IPS-NIHi7 (cell line): Measurements from ENCODE around the gene TRAFD1.
A peak's percentile ranks its signal among the peaks of the same experiment; 100 is the strongest.
"Not testable (repeated sequence)": the region's sequence is repeated elsewhere in the genome, so short reads cannot be mapped to it uniquely, and the experiment has no call there.

Source experiments
- DNase-seq: peaks from one replicate; pipeline ENCODE4 v3.0.0; 2012; ENCODE audit warnings: mixed read lengths; ENCODE audit errors: extremely low spot score

The TRAFD1 gene

GRCh38 chr12:112125250-112125999, at the start of gene TRAFD1:
Gene TRAFD1, plus strand, starts transcription at chr12:112125560. Its CDS starts 4,963 bp downstream, at chr12:112130523.
- peak; percentile 100 for DNase-seq

- DNase-seq, result no peak
Measured at GRCh38 chr12:112087055-112087850, 38.1 kb upstream of the TRAFD1 start.

GRCh38 chr12:112087851-112088250, 37.5 kb upstream of the TRAFD1 start:
- DNase-seq, result no peak

DNA sequence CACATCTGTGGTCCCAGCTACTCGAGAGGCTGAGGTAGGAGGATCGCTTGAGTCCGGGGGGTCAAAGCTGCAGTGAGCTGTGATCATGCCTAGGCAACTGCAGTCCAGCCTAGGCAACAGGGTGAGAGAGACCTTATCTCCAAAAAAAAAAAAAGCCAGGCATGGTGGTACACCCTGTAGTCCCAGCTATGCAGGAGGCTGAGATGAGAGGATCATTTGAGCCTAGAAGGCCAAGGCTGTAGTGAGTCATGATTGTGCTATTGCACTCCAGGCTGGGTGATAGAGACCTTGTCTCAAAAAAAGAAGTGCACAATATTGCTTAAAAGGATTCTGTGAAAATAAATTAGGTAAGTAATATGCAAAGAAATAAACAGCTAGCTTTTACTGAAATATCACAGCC, 33.8 kb upstream of the TRAFD1 start:
- DNase-seq, result no peak

DNA sequence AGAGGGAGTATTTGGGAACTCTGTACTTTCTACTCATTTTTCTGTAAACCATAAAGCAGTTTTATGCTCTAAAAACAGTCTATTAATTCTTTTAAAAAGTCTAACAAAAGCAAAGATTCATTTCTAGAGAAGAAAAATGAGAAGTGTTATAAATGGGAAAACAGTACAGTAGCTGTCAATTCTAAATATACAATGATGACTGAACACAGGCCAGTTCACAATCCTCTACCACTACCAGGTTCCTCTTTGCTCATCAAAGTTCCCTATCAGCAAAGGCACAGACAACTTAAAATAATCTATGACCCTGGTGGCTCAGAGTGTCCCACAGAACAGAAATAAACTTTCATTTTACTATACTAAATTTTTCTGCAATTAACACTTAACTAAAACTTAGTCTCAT, 29.3 kb upstream of the TRAFD1 start:
- no peak for DNase-seq

- no peak for DNase-seq
Measured at GRCh38 chr12:112096667-112097066, 28.7 kb upstream of the TRAFD1 start.

DNA sequence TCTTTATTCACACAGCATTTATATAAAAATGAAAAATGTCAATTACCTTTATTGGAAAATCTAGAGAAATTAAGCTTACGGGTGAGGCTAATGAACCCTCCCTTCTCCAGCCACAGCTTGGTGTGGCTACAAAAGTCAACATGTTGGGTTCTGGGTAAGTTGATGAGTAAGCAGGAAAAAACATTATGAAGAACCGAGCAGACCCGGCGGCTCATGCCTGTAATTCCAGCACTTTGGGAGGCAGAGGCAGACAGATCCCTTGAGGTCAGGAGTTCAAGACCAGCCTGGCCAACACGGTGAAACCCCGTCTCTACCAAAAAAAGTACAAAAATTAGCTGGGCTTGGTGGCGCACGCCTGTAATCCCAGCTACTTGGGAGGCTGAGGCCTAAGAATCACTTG, 27.7 kb upstream of the TRAFD1 start:
- DNase-seq, result no peak

DNA sequence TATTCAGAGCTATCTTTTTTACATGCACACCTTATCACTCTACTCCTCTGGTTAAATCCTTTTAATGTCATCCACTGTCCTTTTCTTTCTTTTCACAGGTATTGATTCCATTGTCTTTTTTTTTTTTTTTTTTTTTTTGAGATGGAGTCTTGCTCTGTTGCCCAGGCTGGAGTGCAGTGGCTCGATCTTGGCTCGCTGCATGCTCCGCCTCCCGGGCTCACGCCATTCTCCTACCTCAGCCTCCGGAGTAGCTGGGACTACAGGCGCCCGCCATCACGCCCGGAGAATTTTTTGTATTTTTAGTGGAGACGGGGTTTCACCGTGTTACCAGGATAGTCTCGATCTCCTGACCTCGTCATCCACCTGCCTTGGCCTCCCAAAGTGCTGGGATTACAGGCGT, 24.9 kb upstream of the TRAFD1 start:
- DNase-seq, result not testable (repeated sequence)

- DNase-seq, result no peak
Measured at GRCh38 chr12:112102127-112102526, 23.2 kb upstream of the TRAFD1 start.

DNA sequence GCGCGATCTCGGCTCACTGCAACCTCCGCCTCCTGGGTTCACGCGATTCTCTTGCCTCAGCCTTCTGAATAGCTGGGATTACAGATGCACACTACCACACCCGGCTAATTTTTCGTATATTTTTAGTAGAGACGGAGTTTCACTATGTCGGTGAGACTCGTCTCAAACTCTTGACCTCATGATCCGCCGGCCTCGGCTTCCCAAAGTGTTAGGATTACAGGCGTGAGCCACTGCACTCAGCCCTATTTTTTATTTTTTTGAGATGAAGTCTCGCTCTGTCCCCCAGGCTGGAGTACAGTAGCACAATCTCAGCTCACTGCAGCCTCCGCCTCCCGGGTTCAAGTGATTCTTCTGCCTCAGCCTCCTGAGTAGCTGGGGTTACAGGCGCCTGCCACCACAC, 22.6 kb upstream of the TRAFD1 start:
- not testable (repeated sequence) for DNase-seq

DNA sequence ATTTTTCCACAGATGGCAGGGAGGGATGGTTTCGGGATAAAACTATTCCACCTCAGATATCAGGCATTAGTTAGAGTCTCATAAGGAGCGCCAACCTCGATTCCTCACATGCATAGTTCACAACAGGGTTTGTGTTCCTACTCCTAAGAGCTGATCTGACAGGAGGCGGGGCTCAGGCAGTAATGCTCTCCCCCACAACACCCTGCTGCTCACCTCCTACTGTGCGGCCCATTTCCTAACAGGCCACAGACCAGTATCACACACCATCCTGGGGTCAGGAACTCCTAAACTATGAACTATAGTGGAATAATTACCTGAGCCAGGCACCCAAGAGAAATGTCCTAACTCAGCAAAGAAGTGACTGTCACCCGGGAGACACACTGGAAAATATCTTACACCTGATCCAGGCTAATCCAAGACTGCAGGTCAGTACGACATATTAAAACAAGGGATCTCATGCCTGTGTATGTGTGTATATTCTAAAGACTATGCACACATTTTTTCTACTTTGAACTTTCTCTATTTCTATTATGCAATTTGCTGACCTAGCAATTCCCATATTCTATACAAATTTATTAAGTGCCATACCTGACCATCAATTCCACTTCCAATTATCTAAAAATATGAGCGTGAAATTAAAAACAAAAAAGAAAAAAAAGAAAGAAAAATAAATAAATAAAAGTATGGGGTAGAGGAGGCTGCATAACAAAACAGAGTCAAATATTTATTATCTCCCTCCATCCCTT, 21.4 kb upstream of the TRAFD1 start:
- DNase-seq, result no peak

DNA sequence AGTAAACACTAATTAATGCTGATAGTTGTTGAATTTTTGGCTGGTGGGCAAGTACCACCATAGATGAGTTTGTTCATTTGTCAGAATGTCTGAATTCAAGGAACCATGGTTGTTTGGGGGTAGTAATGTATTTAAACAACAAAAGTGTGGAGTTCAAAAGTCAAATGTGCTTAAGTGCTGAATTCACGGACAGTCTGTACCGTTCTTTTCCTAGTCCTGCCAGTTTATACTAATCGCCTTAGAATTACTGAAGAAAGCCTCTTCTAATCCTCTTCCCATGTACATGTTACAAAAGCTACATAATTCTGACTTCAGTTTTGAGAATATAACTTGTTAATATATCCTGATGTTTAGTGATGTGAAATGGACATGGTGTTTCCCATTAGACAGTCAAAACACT, 19.5 kb upstream of the TRAFD1 start:
- no peak for DNase-seq

- DNase-seq, result peak; percentile 29
Measured at GRCh38 chr12:112107306-112108201, 17.8 kb upstream of the TRAFD1 start.

- DNase-seq, result peak; percentile 96
Measured at GRCh38 chr12:112108202-112109079, 16.9 kb upstream of the TRAFD1 start, which contains the start of gene NAA25. Gene NAA25, minus strand, starts transcription at chr12:112108783. Its CDS starts 10 bp downstream, at chr12:112108773.

DNA sequence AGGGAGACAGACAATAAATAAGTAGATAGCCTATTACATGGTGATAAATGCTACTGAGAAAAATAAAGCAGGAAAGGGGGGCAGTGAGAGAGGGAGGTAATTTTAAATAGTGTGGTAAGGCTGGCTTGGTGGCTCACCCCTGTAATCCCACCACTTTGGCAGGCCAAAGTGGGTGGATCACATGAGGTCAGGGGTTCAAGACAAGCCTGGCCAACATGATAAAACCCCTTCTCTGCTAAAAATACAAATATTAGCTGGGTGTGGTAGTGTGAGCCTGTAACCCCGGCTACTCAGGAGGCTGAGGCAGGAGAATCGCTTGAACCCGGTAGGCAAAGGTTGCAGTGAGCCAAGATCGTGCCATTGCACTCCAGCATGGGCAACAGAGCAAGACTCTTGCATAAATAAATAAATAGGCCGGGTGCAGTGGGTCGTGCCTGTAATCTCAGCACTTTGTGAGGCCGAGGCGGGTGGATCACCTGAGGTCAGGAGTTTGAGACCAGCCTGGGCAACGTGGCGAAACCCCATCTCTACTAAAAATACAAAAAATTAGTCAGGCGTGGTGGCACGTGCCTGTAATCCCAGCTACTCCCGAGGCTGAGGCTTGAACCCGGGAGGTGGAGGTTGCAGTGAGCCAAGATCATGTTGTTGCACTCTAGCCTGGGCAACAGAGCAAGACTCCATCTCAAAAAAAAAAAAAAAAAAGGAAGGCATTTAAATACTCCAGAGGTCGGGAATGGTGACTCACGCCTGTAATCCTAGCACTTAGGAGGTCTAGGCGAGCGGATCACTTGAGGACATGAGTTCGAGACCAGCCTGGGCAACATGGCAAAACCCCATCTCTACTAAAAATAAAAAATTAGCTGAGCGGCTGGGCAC, 14.3 kb upstream of the TRAFD1 start:
- not testable (repeated sequence) for DNase-seq

DNA sequence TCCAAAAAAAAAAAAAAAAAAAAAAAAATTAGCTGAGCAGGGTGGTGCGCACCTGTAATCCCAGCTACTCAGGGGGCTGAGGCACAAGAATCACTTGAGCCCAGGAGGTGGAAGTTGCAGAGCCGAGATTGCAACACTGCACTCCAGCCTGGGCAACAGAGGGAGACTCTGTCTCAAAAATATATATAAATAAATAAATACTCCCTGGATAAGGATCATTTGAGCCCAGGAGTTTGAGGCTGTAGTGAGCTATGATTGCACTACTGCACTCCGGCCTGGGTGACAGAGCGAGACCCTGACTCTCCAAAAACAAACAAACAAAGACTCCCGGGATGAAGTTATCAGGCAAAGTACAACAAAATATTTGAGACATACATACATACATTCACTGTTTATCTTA, 13.4 kb upstream of the TRAFD1 start:
- DNase-seq, result no peak

GRCh38 chr12:112112409-112113133, 12.8 kb upstream of the TRAFD1 start:
- peak; percentile 20 for DNase-seq

DNA sequence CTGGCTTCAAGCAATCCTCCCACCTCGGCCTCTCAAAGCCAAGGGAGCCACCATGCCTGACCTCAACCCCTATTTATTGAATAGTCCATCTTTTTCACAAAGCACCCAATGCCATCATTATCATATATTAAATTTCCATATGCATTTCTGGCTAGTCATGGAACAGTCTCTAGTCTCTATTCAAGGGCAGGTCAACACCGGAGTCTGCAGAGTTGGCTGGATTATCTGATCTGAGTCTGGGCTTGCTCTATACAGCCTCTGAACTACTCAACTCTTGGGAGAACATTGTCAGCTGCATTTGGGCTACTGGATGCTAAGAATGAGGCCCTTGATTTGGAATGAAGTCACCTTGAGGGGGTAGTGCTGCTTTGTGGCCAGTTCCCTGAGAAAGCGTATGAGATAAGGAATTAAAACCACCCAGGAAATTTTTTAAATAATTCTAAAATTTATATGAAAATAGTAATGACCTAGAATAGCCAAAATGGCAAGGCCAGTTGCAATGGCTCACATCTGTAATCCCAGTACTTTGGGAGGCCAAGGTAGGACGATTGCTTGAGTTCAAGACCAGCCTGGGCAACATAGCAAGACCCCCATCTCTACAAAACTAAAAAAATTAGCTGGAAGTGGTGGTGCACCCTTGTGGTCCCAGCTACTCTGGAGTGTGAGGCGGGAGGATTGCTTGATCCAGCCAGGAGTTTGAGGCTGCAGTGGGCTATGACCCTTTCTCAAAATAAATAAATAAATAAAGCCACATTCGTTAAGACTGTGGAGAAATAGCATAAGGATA, 9.9 kb upstream of the TRAFD1 start:
- DNase-seq, result no peak
